ENCODE measurements around the gene TMEM169. TPM values are rescaled to one million over a fixed set of nuclear protein-coding genes. Genes with fewer than 3 reads are reported as not detected.

The TMEM169 gene
- total and polyA plus RNA-seq, 10 of the 15 experiments (the other 5 are each of a cell fraction or from before 2014, with no cell fraction given) = 0.23 to 3.2 (median 2.3) TPM

- no peak for TF ChIP-seq ZBTB40 (IDR thresholded peaks at IDR 0.05; ENCODE audit: borderline replicate concordance)
- peak; percentile 98 for TF ChIP-seq NRF1 (conservative IDR thresholded peaks at IDR 0.05; ENCODE audit: low read depth, low read length)
- no peak for TF ChIP-seq SUPT20H (IDR thresholded peaks at IDR 0.05; ENCODE audit: borderline replicate concordance, control insufficient read depth, low read depth, low read length)
- no peak for TF ChIP-seq ZBTB4 (CRISPR knock-in tag; IDR thresholded peaks at IDR 0.05)
- no peak for TF ChIP-seq ZNF274 (IDR thresholded peaks at IDR 0.05; ENCODE audit: insufficient read depth, insufficient read length)
- TF ChIP-seq RELB (IDR thresholded peaks at IDR 0.05; ENCODE audit: low read depth) = no peak; the same call in none of the 2 replicates
- TF ChIP-seq ASH2L (IDR thresholded peaks at IDR 0.05; ENCODE audit: borderline replicate concordance, low read depth) = no peak
- peak; percentile 29; the same call in 1 of the 2 replicates for TF ChIP-seq ATF3 (IDR thresholded peaks at IDR 0.05; ENCODE audit: borderline replicate concordance, extremely low read depth, low read depth, low read length)
- no peak for TF ChIP-seq IRF3 (IDR thresholded peaks at IDR 0.05)
- TF ChIP-seq HDAC2 (IDR thresholded peaks at IDR 0.05) = no peak
- TF ChIP-seq MAX (IDR thresholded peaks at IDR 0.05; ENCODE audit: low read depth, low read length) = peak; percentile 53; the same call in 1 of the 2 replicates
- no peak for TF ChIP-seq RELA (IDR thresholded peaks at IDR 0.05; ENCODE audit: borderline replicate concordance, partially characterized antibody)
- no peak for TF ChIP-seq CEBPZ (IDR thresholded peaks at IDR 0.05; ENCODE audit: low read depth, low read length)
Measured at GRCh38 chr2:216114714-216115531, 33.2 kb downstream of the TMEM169 start (continued).
